Heart left ventricle (tissue), 13 donors: ENCODE results near the gene LRP1B.

Source experiments
- POLR2A ChIP-seq, 2 donors: fragments of 450-650 bp; IDR thresholded peaks; one replicate each; pipeline ENCODE4 v1.6.1; 2017; ENCODE audit warnings: antibody characterized with exemption in 2 of 2, mild to moderate bottlenecking in 2 of 2, moderate library complexity in 2 of 2
- TF ChIP-seq, protein P1 (sequence below), 12 donors: fragments of 200-600 bp; sonication (generic) in 4 of 12; IDR thresholded peaks; one replicate each; pipeline versions ENCODE4 v1.5.0 to v1.8.0; 2018 to 2022; ENCODE audit warnings: antibody characterized with exemption in 12 of 12, mild to moderate bottlenecking in 5 of 12
- donor health status: ischemic (EF 13 %, LVEDD 7.1; RV severe dilation, severe dysfunction).
- donor health status: DM: no; HTN: yes; CAD: no.
- donor health status: DM: no; HTN: no; CAD: no.
- donor health status: ischemic (EF 25% LVEDD 6.9; RV normal size, moderate dysfunction).
- donor health status: ischemic (EF 25% LVEDD 5.7; RV mildly dilated, moderate dysfunction).
- donor health status: ischemic (EF 35%, LVEDD 5.7; RV mildly dilated, moderate dysfunction).
- donor health status: nonischemic (EF 11% LVEDD 7.7; RV severe dilation, severe dysfunction).
- donor health status: DM: yes; HTN: yes; CAD: no.
- donor health status: PGD.
- donor health status: ischemic (EF 29% LVEDD 5.4; RV normal size, mild dysfunction).
- donor health status: nonischemic (EF 23%, LVEDD 6.1; RV moderate dilation, normal function).

DNA sequence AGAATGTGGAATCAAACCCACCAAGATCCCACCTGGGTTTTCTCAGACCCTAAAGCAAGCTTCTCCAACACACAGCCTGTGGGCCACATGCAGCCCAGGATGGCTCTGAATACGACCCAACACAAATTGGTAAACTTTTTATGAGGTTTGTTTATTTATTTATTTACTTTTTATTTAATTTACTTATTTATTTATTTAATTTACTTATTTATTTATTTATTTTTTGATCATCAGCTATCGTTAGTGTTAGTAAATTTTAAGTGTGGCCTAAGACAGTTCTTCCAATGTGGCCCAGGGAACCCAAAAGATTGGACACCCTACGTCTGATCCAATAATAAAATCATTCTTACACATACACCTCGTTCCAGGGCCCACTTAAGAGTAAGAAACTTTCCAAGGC is 1451.1 kb downstream of the LRP1B start:
- TF ChIP-seq, protein P1, sequence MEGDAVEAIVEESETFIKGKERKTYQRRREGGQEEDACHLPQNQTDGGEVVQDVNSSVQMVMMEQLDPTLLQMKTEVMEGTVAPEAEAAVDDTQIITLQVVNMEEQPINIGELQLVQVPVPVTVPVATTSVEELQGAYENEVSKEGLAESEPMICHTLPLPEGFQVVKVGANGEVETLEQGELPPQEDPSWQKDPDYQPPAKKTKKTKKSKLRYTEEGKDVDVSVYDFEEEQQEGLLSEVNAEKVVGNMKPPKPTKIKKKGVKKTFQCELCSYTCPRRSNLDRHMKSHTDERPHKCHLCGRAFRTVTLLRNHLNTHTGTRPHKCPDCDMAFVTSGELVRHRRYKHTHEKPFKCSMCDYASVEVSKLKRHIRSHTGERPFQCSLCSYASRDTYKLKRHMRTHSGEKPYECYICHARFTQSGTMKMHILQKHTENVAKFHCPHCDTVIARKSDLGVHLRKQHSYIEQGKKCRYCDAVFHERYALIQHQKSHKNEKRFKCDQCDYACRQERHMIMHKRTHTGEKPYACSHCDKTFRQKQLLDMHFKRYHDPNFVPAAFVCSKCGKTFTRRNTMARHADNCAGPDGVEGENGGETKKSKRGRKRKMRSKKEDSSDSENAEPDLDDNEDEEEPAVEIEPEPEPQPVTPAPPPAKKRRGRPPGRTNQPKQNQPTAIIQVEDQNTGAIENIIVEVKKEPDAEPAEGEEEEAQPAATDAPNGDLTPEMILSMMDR (IDR thresholded peaks at IDR 0.05), result no peak
- TF ChIP-seq POLR2A (IDR thresholded peaks at IDR 0.05), result no peak
